Left hindlimb (tissue), 1 donor: ENCODE results near the gene SRGAP2C.
"Not testable (repeated sequence)": the region's sequence is repeated elsewhere in the genome, so short reads cannot be mapped to it uniquely, and the experiment has no call there.

Experiments
- DNase-seq: peaks from one replicate; pipeline ENCODE4 v3.0.0-alpha.2; 2018

SRGAP2C gene

GRCh38 chr1:121281480-121281879 is 96.7 kb downstream of the SRGAP2C start:
- not testable (repeated sequence) for DNase-seq

GRCh38 chr1:121283587-121284180 is 98.9 kb downstream of the SRGAP2C start:
- DNase-seq: not testable (repeated sequence)

DNA sequence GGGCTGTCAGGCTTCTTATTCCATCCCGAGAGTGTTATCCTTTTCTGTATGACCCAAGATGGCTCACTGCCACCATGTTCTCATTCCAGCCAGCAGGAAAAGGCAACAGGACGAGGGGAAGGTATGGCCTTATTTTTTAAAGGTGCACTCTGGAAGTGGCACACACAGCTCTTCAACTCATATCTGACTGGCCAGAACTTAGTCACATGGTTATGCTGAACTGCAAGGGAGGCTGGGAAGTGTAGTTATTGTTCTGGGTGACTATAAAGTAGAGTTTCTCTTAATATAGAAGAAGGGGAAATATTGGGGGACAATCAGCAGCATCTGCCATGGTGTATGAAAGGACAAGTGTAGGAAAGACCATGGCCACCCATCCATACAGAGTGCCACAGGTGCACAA is 107.8 kb downstream of the SRGAP2C start:
- DNase-seq: not testable (repeated sequence)

DNA sequence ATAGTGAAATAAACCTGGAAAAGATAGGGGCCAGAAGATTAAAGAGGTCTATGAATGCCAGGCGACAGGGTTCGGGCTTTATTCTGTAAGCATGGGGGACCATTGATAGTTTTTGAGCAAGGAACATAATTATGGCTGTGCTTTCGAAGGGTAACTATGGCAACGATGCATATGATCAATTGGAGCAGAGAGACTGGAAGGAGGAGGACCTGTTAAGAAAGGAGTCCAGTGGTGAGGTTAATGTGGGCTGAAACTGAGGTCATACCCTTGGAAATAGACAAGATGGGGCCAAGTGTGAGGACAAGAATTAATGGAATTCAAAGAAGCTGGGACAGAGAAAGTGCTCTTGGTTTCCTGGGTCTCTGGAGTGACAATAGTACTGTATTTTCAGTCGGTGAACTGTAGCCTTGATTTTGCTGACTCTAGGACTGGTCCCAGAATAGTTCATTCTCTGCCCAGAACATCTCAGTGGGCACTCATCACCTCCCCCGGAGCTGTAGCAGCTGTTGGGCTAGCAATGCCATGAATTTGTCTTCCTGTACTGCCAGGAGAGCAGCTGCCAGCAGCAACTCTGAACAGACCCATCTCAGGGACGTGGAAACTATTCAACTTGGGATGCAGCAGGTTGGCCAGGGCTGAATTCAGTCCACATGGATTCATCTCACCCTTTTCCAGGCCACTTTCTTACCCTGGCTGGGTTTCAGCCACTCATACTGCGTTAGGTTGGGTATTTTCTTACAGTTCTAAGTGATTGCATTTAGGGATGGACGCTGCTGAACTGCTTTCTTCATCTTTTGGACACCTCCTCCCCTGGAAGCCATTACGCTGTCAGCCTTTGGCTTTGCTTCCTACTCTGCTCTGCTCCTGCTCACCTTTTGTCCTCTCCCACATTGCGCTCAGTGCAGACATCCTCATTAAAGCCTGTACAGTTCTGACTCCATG is 108.8 kb downstream of the SRGAP2C start:
- DNase-seq: peak; percentile 21

DNA sequence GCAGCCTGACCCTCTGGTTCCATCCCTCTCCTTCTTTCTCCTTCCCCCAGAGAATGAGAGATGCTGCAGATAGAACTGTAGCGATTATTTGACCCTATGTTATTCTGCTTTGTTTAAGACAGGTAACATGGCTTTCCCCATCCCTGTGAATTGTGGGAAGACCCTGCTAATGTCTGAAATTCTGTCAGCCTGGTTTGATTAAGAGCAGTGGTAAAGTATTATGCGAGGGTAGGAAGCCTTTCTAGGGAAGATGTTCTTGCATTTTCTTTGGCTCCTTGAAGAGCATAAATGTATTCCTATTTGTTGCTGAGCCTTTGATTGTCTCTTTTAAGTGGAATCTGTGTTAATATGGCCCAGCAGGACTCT is 109.4 kb downstream of the SRGAP2C start:
- DNase-seq: not testable (repeated sequence)

DNA sequence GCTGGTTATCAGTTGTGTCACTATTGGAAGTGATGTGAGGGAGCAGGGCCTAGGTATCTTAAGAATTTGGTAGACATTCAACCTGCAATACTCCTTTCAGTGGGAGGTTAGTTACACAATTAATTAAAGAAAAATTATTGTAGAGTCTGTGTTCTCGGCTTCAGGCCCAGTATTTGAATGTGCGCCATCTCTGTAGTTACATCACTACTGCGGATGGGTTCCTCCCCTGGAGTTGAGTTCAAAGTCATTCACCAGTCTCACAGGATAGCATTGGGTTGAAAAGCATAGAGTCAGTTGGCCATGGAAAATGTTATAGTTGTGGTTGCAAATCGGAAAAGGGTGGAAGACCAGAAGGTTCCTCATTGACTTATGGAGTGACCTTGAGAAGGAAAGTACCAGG is 111.8 kb downstream of the SRGAP2C start:
- not testable (repeated sequence) for DNase-seq

DNA sequence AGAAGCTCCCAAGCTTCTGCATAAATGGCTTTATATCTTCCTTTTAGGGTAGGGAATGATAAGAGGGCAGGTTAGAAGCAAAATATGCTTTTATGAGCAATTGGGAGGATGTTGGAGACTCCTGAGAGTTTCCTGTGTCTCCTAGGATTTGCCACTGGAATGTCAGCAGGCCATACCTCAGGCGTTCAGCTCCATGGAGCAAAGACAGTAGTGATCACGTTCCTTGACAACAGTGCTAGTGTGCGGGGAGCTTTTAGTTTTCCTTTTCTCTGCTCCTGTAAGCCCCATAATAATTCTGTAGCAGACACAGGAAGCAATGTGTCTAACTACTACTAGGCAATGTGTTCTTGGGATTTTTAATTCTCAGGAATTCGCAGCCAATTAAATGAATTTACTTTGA is 113.8 kb downstream of the SRGAP2C start:
- DNase-seq: not testable (repeated sequence)

DNA sequence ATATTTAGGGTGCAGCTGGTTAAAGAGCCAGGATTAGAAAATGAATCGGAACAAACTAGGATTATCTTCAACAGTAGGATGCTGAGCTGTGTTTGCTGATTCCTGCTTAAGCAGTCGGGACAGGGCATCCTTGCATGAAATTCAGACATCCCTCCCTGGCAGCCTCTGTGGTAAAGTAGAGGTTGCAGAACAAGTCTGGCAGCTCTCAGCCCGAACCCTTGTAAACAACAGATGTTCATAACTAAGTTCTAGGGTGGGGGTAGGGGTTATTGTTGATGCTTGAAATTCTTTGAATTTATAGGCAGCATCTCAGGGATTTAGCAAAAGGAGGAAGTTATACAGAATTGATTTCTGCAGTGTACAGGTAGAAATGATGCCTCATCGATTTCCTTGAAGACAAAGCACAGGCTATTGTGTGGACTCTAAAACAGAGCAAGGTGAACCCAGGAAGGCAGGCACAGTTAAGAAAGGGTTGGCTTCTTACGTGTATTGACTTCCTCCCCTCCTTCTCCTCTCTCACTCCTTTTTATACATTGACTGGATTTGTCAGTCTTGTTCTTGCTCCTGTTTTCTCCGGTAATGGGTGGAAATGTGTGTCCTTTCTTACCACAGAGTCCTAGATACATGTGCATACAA is 114.9 kb downstream of the SRGAP2C start:
- DNase-seq: not testable (repeated sequence)

GRCh38 chr1:121301876-121302275 is 117.1 kb downstream of the SRGAP2C start:
- not testable (repeated sequence) for DNase-seq

- not testable (repeated sequence) for DNase-seq
Observed at GRCh38 chr1:121307759-121308158, 123.0 kb downstream of the SRGAP2C start.

DNA sequence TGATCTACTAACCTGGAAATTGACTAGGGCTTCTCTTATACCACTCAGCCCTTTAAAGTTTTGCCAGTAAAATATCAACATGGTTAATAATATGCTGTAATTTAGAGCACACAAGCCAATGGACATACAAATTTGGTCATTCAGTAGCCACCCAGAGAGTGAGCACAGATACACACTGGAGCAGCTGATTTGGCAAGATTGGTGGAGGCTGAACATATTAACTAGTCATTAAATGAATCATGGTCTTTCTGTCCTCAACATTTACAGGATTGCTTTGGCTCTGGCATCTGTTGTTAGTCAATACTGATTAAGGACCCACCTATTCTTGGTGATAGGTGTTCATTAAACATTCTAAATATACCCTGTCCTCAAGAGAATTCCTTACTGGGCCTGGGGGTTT is 130.7 kb downstream of the SRGAP2C start:
- DNase-seq: not testable (repeated sequence)

GRCh38 chr1:121316081-121316480 is 131.3 kb downstream of the SRGAP2C start:
- not testable (repeated sequence) for DNase-seq

DNA sequence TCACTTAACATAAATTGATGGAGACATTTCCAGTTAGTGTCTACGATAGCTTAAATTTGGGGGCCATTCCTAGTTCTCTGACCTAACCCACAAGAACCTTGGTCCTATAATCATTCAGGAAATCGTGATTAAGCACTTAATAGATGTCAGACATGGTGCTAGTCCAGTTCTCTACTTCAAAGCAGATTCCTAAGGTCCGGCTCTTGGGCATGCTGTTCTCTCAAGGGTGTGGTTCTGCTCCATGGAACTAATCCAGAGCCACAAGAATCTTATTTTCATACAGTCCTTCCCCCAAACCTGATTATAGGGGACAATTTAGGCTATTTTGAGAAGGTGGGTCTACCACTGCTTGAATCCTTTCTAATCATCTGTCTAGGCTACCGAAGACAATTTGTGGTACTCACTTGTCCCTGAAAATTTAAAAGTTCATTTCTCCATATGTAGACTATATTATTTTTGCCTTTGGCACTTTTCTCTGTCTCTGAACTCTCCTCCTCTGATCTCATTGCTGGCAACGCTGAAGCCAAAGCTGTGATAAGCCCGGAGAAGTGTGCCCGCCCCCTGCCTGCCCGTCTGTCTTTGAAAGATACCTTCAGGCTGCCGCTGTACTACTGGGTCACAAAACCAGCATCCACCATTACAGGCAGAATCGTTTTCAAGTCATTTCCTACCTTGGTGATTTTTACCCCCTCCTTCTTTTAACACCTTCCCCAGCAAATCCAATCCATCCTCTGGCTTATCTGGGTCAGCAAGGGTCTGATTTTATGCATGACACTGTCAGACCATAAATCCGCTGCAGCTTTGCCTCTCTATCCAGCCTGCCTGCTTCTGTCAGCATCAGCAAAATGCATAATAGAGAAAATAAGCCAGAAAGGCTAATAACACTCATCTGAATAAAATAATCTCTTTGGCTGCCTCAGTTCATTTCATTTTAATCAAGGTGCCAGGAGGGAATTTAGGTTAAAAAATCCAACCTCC is 133.0 kb downstream of the SRGAP2C start:
- not testable (repeated sequence) for DNase-seq

DNA sequence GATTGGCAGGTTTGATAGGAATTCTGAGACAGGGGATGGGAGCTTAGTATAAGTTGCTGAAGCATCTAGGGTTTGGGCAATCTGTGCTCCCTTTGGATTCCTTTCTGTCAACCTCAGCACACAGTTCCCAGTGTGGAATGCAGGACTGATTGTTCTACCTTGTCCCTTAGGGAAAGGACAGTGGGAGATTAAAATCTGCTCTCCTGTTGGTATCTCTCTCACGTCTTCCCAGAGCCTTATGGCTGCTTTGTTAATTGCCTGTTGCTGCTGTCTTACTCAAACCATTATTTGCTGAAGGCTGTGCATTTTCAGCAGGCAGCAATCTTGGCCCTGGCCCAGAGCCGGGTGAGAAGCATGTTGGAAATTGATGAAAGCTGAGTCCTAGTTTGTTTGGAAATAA is 133.9 kb downstream of the SRGAP2C start:
- DNase-seq: not testable (repeated sequence)

GRCh38 chr1:121321660-121322059 is 136.9 kb downstream of the SRGAP2C start:
- DNase-seq: not testable (repeated sequence)

DNA sequence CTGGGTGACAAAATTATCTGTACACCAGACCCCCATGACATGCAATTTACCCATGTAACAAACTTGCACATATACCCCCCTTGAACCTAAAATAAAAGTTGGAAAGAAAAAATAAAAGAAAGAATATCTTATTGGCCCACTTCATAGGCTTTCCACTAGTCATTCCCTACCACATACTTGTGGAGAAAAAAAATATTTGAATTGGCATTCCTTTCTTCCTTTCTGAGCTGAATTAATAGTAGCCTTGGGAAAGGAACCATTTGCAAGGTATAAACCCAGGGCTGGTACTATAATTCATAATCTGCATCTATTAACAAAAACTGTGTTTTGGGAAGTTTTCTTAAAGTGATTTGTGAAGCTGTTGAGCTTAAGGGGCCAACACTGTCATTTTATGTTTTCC is 140.0 kb downstream of the SRGAP2C start:
- DNase-seq: not testable (repeated sequence)

GRCh38 chr1:121332141-121332540 is 147.4 kb downstream of the SRGAP2C start:
- DNase-seq: not testable (repeated sequence)

DNA sequence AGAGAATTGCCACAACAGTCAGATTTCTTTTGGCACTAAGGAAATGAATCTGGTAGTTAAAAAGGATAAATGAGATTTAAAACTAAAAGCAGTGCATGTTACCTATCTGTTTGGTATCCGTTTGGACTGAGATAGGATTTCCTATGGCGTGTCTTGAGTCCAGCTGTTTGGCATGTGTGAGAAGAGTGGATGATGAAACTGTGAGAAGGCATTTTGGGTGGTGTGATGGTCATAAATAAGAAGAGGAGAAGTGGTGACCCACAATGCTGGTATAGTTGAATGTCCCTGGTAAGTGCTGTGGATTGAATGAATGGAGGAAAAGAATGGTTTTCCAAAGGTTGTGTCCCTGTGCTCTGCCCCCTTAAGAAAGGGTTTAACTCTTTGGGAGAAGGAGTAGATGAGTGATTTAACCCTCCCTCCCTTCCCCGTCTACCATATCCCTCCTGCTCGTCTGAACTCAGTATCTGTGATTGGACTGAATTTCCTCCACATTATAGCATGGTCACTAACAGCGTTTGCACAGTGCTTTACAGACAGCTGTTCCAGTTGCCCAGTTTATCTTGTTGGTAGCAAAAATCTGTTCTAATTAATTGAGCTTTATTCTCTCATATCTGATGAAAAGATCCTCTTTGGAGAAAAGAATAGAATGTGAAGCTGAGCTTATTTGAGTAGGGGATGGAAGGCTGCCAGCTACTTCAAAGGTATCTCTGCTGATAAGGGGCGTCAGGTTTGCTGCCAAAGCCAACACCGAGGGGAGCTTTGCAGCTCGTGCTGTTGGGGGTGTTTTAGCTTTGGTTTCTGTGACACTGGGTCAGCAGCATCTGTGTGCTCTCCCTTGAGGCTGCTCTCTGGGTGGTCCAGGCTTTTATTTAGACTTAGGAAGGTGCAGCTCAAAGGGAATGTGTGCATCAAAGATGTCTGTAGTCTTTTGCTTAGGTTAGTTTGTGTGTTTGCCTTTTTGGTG is 148.1 kb downstream of the SRGAP2C start:
- not testable (repeated sequence) for DNase-seq

DNA sequence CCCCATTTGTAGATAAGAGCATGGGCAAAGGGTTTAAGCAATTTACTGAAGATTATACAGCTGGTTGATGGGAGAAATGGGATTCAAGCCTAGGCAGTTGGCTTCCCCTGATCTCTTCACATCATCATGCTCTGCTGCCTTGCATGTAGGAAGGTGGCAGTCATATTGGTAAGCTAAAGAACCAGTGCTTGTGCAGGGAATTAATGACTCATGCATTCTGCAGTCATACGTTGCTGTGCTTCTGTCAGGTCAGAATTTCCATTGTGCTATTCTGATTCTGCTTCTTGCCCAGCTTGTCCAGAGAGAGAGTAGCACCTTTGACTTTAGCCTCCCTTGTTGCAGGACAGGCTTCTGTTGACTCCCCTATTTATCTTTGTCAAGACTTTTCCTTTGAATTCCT is 153.2 kb downstream of the SRGAP2C start:
- not testable (repeated sequence) for DNase-seq

GRCh38 chr1:121339611-121340010 is 154.8 kb downstream of the SRGAP2C start:
- DNase-seq: not testable (repeated sequence)

- DNase-seq: not testable (repeated sequence)
Observed at GRCh38 chr1:121343311-121343906, 158.6 kb downstream of the SRGAP2C start.
